IMR-90 (cell line): ENCODE measurements around the gene CDK17. TPM values are rescaled to one million over a fixed set of nuclear protein-coding genes. Genes with fewer than 3 reads are reported as not detected.

Experiments
- ATAC-seq: fragments of 200-7000 bp; cut with Tn5 transposase; 2 replicates; pipeline ENCODE4 v1.9.1; 2020; ENCODE audit warnings: low read depth, mild to moderate bottlenecking, moderate library complexity
- BruUV-seq: library from RNA; stranded (reverse); fragments of 400-500 nt; replicated peaks from 2 replicates; lab custom pipeline; 2021; lab: Mats Ljungman, UMichigan
- CTCF ChIA-PET: fragments of 300-600 bp; formaldehyde crosslinking; extraction: SDS; loops from one replicate; lab custom pipeline; 2021; ENCODE audit warnings: antibody characterized with exemption; lab: Yijun Ruan, JAX
- POLR2A ChIA-PET: fragments of 300-600 bp; sonication (Branson Sonifier 250); formaldehyde crosslinking; loops from one replicate; lab custom pipeline; 2022; ENCODE audit warnings: antibody characterized with exemption; ENCODE audit not compliant: unreplicated experiment; lab: Charles Lee
- DNase-seq: peaks from one replicate; pipeline ENCODE4 v3.0.0; 2013
- H2AFZ ChIP-seq: replicated peaks from 2 replicates; pipeline ENCODE3; 2013; ENCODE audit warnings: low read length, mild to moderate bottlenecking; ENCODE audit not compliant: poor library complexity
- H2AK5ac ChIP-seq: 2 replicates; pipeline ENCODE4 v1.6.1; 2013; ENCODE audit warnings: low read depth, low read length, inconsistent platforms
- H2AK9ac ChIP-seq: replicated peaks from 2 replicates; pipeline ENCODE3; 2013; ENCODE audit warnings: mild to moderate bottlenecking, low read depth, low read length, moderate library complexity; ENCODE audit not compliant: poor library complexity
- H2BK120ac ChIP-seq: 2 replicates; pipeline ENCODE4 v1.6.1; 2013; ENCODE audit warnings: low read depth, low read length, inconsistent platforms
- H2BK15ac ChIP-seq: 3 replicates; pipeline ENCODE4 v1.6.1; 2013; ENCODE audit warnings: low read depth, low read length, inconsistent platforms
- H2BK20ac ChIP-seq: 2 replicates; pipeline ENCODE4 v1.6.1; 2013; ENCODE audit warnings: low read depth, mild to moderate bottlenecking, inconsistent platforms, low read length, moderate library complexity
- H2BK5ac ChIP-seq: 2 replicates; pipeline ENCODE4 v1.6.1; 2013; ENCODE audit warnings: mild to moderate bottlenecking, low read depth, low read length, inconsistent platforms; ENCODE audit not compliant: poor library complexity, severe bottlenecking
- H3K14ac ChIP-seq: replicated peaks from 2 replicates; pipeline ENCODE4 v1.6.1; 2013; ENCODE audit warnings: low read depth, low read length, inconsistent platforms
- H3K18ac ChIP-seq: 2 replicates; pipeline ENCODE4 v1.6.1; 2013; ENCODE audit warnings: low read depth, low read length, control low read depth
- H3K23ac ChIP-seq: 2 replicates; pipeline ENCODE4 v1.6.1; 2013; ENCODE audit warnings: low read depth, low read length, inconsistent platforms
- H3K27ac ChIP-seq: 2 replicates; pipeline ENCODE4 v1.5.1; 2013; ENCODE audit warnings: mild to moderate bottlenecking, control low read depth, low read length; ENCODE audit not compliant: insufficient read depth
- H3K27me3 ChIP-seq: 2 replicates; pipeline ENCODE4 v1.6.1; 2013; ENCODE audit warnings: low read length; ENCODE audit not compliant: control insufficient read depth, insufficient read depth
- H3K36me3 ChIP-seq: 2 replicates; pipeline ENCODE4 v1.6.1; 2013; ENCODE audit warnings: low read length, mixed read lengths; ENCODE audit not compliant: control insufficient read depth, insufficient read depth
- H3K4ac ChIP-seq: 2 replicates; pipeline ENCODE4 v1.6.1; 2013; ENCODE audit warnings: low read depth, low read length, inconsistent platforms
- H3K4me1 ChIP-seq: 2 replicates; pipeline ENCODE4 v1.6.1; 2013; ENCODE audit warnings: low read length, mixed read lengths; ENCODE audit not compliant: control insufficient read depth, insufficient read depth
- H3K4me2 ChIP-seq: 2 replicates; pipeline ENCODE4 v1.6.1; 2013; ENCODE audit warnings: low read depth, mild to moderate bottlenecking, control low read depth, low read length, moderate library complexity
- H3K4me3 ChIP-seq: 2 replicates; pipeline ENCODE4 v1.5.1; 2013; ENCODE audit warnings: low read depth, mild to moderate bottlenecking, control low read depth, low read length, moderate library complexity; ENCODE audit not compliant: insufficient read depth
- H3K56ac ChIP-seq: 2 replicates; pipeline ENCODE4 v1.6.1; 2013; ENCODE audit warnings: low read length, inconsistent platforms; ENCODE audit not compliant: insufficient read depth; ENCODE audit errors: extremely low read depth
- H3K79me1 ChIP-seq, 2 experiments: 2 replicates each; pipeline ENCODE4 v1.6.1; 2013; ENCODE audit warnings: low read length in 2 of 2, inconsistent platforms in 1 of 2, low read depth in 1 of 2
- H3K9ac ChIP-seq: 2 replicates; pipeline ENCODE4 v1.6.1; 2013; ENCODE audit warnings: low read depth, low read length, control low read depth
- H3K9me1 ChIP-seq: 2 replicates; pipeline ENCODE4 v1.6.1; 2013; ENCODE audit warnings: low read length, inconsistent platforms; ENCODE audit not compliant: insufficient read depth
- H3K9me3 ChIP-seq: 2 replicates; pipeline ENCODE4 v1.6.1; 2013; ENCODE audit warnings: low read length; ENCODE audit not compliant: control insufficient read depth, insufficient read depth
- H4K20me1 ChIP-seq: 2 replicates; pipeline ENCODE4 v1.6.1; 2013; ENCODE audit warnings: low read length, inconsistent platforms; ENCODE audit not compliant: insufficient read depth
- H4K5ac ChIP-seq: 2 replicates; pipeline ENCODE4 v1.6.1; 2013; ENCODE audit warnings: mild to moderate bottlenecking, low read depth, low read length, control low read depth
- H4K8ac ChIP-seq, 2 experiments: 2 replicates each; pipeline ENCODE4 v1.6.1; 2013; ENCODE audit warnings: low read depth in 2 of 2, low read length in 2 of 2, control low read depth in 1 of 2, inconsistent platforms in 1 of 2
- H4K91ac ChIP-seq: 2 replicates; pipeline ENCODE4 v1.6.1; 2013; ENCODE audit warnings: low read depth, low read length, inconsistent platforms; ENCODE audit not compliant: insufficient read depth
- BHLHE40 ChIP-seq: fragments of 150-350 bp; IDR thresholded peaks from 2 replicates; pipeline ENCODE4 v1.6.1; 2016; ENCODE audit warnings: mild to moderate bottlenecking, low read depth, low read length
- CEBPB ChIP-seq: IDR thresholded peaks from 2 replicates; pipeline ENCODE4 v1.6.1; 2012; ENCODE audit warnings: low read depth, low read length, improper control_type of control experiment
- CHD1 ChIP-seq: IDR thresholded peaks from 2 replicates; pipeline ENCODE4 v1.6.1; 2012; ENCODE audit warnings: low read depth, low read length, improper control_type of control experiment
- ELK1 ChIP-seq: fragments of 150-350 bp; IDR thresholded peaks from 2 replicates; pipeline ENCODE4 v1.6.1; 2016; ENCODE audit warnings: low read depth, mild to moderate bottlenecking, low read length, moderate library complexity, borderline replicate concordance
- FOS ChIP-seq: fragments of 150-350 bp; IDR thresholded peaks from 2 replicates; pipeline ENCODE4 v1.6.1; 2016; ENCODE audit warnings: low read depth, low read length
- MAFK ChIP-seq: IDR thresholded peaks from 2 replicates; pipeline ENCODE4 v1.6.1; 2012; ENCODE audit warnings: low read depth, low read length, improper control_type of control experiment
- MAZ ChIP-seq: IDR thresholded peaks from 2 replicates; pipeline ENCODE4 v1.6.1; 2012; ENCODE audit warnings: low read depth, mild to moderate bottlenecking, low read length, improper control_type of control experiment, moderate library complexity, borderline replicate concordance
- MXI1 ChIP-seq: IDR thresholded peaks from 2 replicates; pipeline ENCODE4 v1.6.1; 2012; ENCODE audit warnings: low read depth, mild to moderate bottlenecking, low read length, moderate library complexity, borderline replicate concordance
- NFE2L2 ChIP-seq: fragments of 150-350 bp; IDR thresholded peaks from 2 replicates; pipeline ENCODE4 v1.6.1; 2016; ENCODE audit warnings: low read depth, mild to moderate bottlenecking, low read length
- POLR2A ChIP-seq: IDR thresholded peaks from 2 replicates; pipeline ENCODE4 v1.6.1; 2012; ENCODE audit warnings: mild to moderate bottlenecking, low read depth, low read length
- RAD21 ChIP-seq: IDR thresholded peaks from 2 replicates; pipeline ENCODE4 v1.6.1; 2012; ENCODE audit warnings: low read length, improper control_type of control experiment
- RCOR1 ChIP-seq: IDR thresholded peaks from 2 replicates; pipeline ENCODE4 v1.6.1; 2012; ENCODE audit warnings: mild to moderate bottlenecking, low read length, improper control_type of control experiment; ENCODE audit not compliant: insufficient replicate concordance
- RFX5 ChIP-seq: IDR thresholded peaks from 2 replicates; pipeline ENCODE4 v1.8.0; 2012; ENCODE audit warnings: low read depth, mild to moderate bottlenecking, low read length, moderate library complexity
- SMC3 ChIP-seq: fragments of 150-350 bp; IDR thresholded peaks from 2 replicates; pipeline ENCODE4 v1.6.1; 2016; ENCODE audit warnings: low read depth, mild to moderate bottlenecking, antibody characterized with exemption, low read length, moderate library complexity
- USF2 ChIP-seq: fragments of 150-350 bp; IDR thresholded peaks from 2 replicates; pipeline ENCODE4 v1.6.1; 2017; ENCODE audit warnings: mild to moderate bottlenecking, antibody characterized with exemption, low read length, low read depth
- WGBS, 2 experiments: methylation state at CpG; one replicate each; pipeline versions ENCODE4 v1.1.5 to v1.1.7; 2013; ENCODE audit warnings: missing lambda C conversion rate in 2 of 2; ENCODE audit not compliant: insufficient read length in 1 of 2; ENCODE audit errors: extremely low coverage in 2 of 2; 5-methylcytosine and 5-hydroxymethylcytosine counted together
- dilution Hi-C: fragments of 300-500 bp; cut with HindIII; formaldehyde crosslinking; loops from one replicate; pipeline ENCODE4 v1.14.3; 2018; ENCODE audit warnings: low sequenced_read_pairs; ENCODE audit not compliant: unreplicated experiment
- in situ Hi-C: fragments of 300-500 bp; cut with MboI; formaldehyde crosslinking; loops from 3 replicates; pipeline ENCODE4 v1.14.3; 2019; ENCODE audit warnings: low sequenced_read_pairs, inconsistent platforms, mixed read lengths
- intact Hi-C: fragments of 100-400 bp; cut with micrococcal nuclease; formaldehyde crosslinking; loops from 2 replicates; pipeline ENCODE4 v1.10.0; 2022
- polyA plus RNA-seq, 3 experiments: library from polyadenylated mRNA; depleted of rRNA; stranded (reverse); fragments of >200 nt; gene quantifications; 2 replicates each; pipeline ENCODE4 v1.2.3, GENCODE V29; 2012; ENCODE audit warnings: low replicate concordance in 1 of 3
- total RNA-seq: library from RNA; depleted of rRNA; stranded (reverse); fragments of >200 nt; gene quantifications from 2 replicates; pipeline ENCODE4 v1.2.3, GENCODE V29; 2012
- TF ChIP-seq, protein P1 (sequence below): conservative IDR thresholded peaks from 2 replicates; pipeline ENCODE4 v1.5.1; 2012; ENCODE audit warnings: mild to moderate bottlenecking, low read depth, low read length, improper control_type of control experiment

Gene CDK17
- total and polyA plus RNA-seq, 2 of the 4 experiments (the other 2 are of a cell fraction), result 14.5 to 50.2 TPM

DNA sequence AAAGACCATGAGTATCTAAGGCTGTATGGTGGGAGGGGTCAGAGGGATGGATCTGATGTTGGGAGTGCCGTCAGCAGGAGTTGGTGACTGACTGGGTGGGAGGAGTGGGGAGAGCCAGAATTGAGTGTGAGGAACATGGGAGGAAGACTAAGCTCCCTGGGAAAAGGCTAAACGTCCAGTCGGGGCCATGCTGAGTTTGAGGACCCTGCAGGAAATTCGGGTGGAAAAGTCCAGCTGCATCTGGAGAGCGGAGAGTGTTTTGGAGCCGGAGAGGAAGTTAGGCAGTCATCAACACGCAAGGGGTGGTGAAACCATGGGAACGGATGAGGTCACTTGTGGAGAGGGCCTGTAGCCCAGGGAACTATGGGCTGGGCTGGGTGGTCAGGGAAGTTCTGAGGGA is 145.2 kb downstream of the CDK17 start:
- WGBS, 2 experiments, result 86% methylated on average over 8 of the region's 8 CpGs; no CpG with 5 or more reads in 1 of the 2 experiments
- CTCF ChIA-PET, result interaction anchor here (1.0 kb wide), 1 partner anchor 16 kb away, joined by 3 read pairs; no protein-coding TSS in a partner anchor
- no peak overlapping the region for H2AK9ac ChIP-seq
- ATAC-seq (no peak), DNase-seq (peak; percentile 57)
- H2AK5ac ChIP-seq, result no peak overlapping the region
- POLR2A ChIA-PET, result no interaction called here
- H3K4me1 ChIP-seq, result peaks cover 17% of the 10 kb centered on the region
- H3K4ac ChIP-seq, result no peak overlapping the region
- dilution Hi-C loops (no loop called here), intact Hi-C loops (no loop called here), in situ Hi-C loops (no loop called here)
- H4K91ac ChIP-seq, result no peak overlapping the region
- H3K23ac ChIP-seq, result no peak overlapping the region
- H2BK120ac ChIP-seq, result no peak overlapping the region
- no peak overlapping the region for H3K4me2 ChIP-seq
- H3K9me1 ChIP-seq, result peaks cover 19% of the 10 kb centered on the region
- H3K27me3 ChIP-seq, result no peaks in the 10 kb centered on the region
- no peak overlapping the region for H3K56ac ChIP-seq
- no TSS peak for BruUV-seq
- H3K9ac ChIP-seq, result no peak overlapping the region
- no peak overlapping the region for H4K8ac ChIP-seq
- no peak overlapping the region for H3K27ac ChIP-seq
- H4K20me1 ChIP-seq, result peaks cover 68% of the 10 kb centered on the region
- H4K5ac ChIP-seq, result no peak overlapping the region
- no peak overlapping the region for H2AFZ ChIP-seq
- no peak overlapping the region for H3K4me3 ChIP-seq
- H3K18ac ChIP-seq, result no peak overlapping the region
- H2BK15ac ChIP-seq, result no peak overlapping the region
- peaks cover 32 to 93% of the 10 kb centered on the region in 2 experiments for H3K79me1 ChIP-seq
- no peaks in the 10 kb centered on the region for H3K9me3 ChIP-seq
- TF ChIP-seq RFX5 (no peak), USF2 (no peak), BHLHE40 (no peak), SMC3 (no peak), RCOR1 (no peak), MAZ (no peak), MXI1 (no peak), ELK1 (no peak), CEBPB (no peak), POLR2A (no peak), NFE2L2 (no peak), RAD21 (no peak), FOS (no peak), CHD1 (no peak), MAFK (no peak)
- TF ChIP-seq, protein P1, sequence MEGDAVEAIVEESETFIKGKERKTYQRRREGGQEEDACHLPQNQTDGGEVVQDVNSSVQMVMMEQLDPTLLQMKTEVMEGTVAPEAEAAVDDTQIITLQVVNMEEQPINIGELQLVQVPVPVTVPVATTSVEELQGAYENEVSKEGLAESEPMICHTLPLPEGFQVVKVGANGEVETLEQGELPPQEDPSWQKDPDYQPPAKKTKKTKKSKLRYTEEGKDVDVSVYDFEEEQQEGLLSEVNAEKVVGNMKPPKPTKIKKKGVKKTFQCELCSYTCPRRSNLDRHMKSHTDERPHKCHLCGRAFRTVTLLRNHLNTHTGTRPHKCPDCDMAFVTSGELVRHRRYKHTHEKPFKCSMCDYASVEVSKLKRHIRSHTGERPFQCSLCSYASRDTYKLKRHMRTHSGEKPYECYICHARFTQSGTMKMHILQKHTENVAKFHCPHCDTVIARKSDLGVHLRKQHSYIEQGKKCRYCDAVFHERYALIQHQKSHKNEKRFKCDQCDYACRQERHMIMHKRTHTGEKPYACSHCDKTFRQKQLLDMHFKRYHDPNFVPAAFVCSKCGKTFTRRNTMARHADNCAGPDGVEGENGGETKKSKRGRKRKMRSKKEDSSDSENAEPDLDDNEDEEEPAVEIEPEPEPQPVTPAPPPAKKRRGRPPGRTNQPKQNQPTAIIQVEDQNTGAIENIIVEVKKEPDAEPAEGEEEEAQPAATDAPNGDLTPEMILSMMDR, result no peak
- peaks cover 21% of the 10 kb centered on the region for H3K36me3 ChIP-seq
- H2BK20ac ChIP-seq, result no peak overlapping the region
- no peak overlapping the region for H3K14ac ChIP-seq
- H2BK5ac ChIP-seq, result no peak overlapping the region
